Neural cell (in vitro differentiated cells): ENCODE results near the gene STRIP1. TPM values are rescaled to one million over a fixed set of nuclear protein-coding genes. Genes with fewer than 3 reads are reported as not detected.

Source experiments
- H2AFZ ChIP-seq: fragments of 200-600, 300-800 bp; sonication (generic), shearing (Covaris generic); 2 replicates; pipeline ENCODE4 v1.6.0; 2014; ENCODE audit warnings: low read depth, mild to moderate bottlenecking, antibody characterized with exemption, low read length, moderate library complexity
- H3F3A ChIP-seq: fragments of 200-600 bp; shearing (Covaris generic); 2 replicates; pipeline ENCODE4 v1.6.1; 2016; ENCODE audit warnings: mild to moderate bottlenecking, moderate library complexity, mixed read lengths, antibody characterized with exemption, low read length; ENCODE audit not compliant: insufficient read depth, poor library complexity, severe bottlenecking
- H3K27ac ChIP-seq: fragments of 200-600, 300-800 bp; sonication (generic), shearing (Covaris generic); 2 replicates; pipeline ENCODE4 v1.5.1; 2014; ENCODE audit warnings: mild to moderate bottlenecking, low read length, moderate library complexity
- H3K27me3 ChIP-seq: fragments of 300-800, 200-600 bp; sonication (generic), shearing (Covaris generic); 2 replicates; pipeline ENCODE4 v1.6.0; 2014; ENCODE audit warnings: mild to moderate bottlenecking, low read depth, low read length, moderate library complexity; ENCODE audit not compliant: insufficient read depth
- H3K36me3 ChIP-seq: fragments of 300-800, 200-600 bp; sonication (generic), shearing (Covaris generic); 2 replicates; pipeline ENCODE4 v1.5.1; 2014; ENCODE audit warnings: mild to moderate bottlenecking, antibody characterized with exemption, low read length, moderate library complexity; ENCODE audit not compliant: insufficient read depth
- H3K4me2 ChIP-seq: fragments of 300-800, 200-600 bp; sonication (generic), shearing (Covaris generic); 2 replicates; pipeline ENCODE4 v1.6.0; 2014; ENCODE audit warnings: mild to moderate bottlenecking, low read length
- H3K4me3 ChIP-seq: fragments of 300-800, 200-600 bp; sonication (generic), shearing (Covaris generic); 2 replicates; pipeline ENCODE4 v1.5.1; 2014; ENCODE audit warnings: mild to moderate bottlenecking, low read length, moderate library complexity
- H3K79me2 ChIP-seq: fragments of 200-600 bp; shearing (Covaris generic); replicated peaks from 2 replicates; pipeline ENCODE4 v1.6.0; 2014; ENCODE audit warnings: mild to moderate bottlenecking, low read length, moderate library complexity; ENCODE audit not compliant: insufficient read depth
- H3K9ac ChIP-seq: fragments of 300-800, 200-600 bp; sonication (generic), shearing (Covaris generic); 2 replicates; pipeline ENCODE4 v1.6.1; 2016; ENCODE audit warnings: mild to moderate bottlenecking, low read length, mixed read lengths
- H3K9me2 ChIP-seq: fragments of 200-600 bp; shearing (Covaris generic); 2 replicates; pipeline ENCODE4 v1.6.1; 2016; ENCODE audit warnings: mild to moderate bottlenecking, low read length, mixed read lengths; ENCODE audit not compliant: insufficient read depth
- H3K9me3 ChIP-seq: fragments of 200-600, 300-800 bp; sonication (generic), shearing (Covaris generic); 2 replicates; pipeline ENCODE4 v1.6.1; 2016; ENCODE audit warnings: mild to moderate bottlenecking, mixed run types, low read length, moderate library complexity, mixed read lengths
- H4K20me1 ChIP-seq: fragments of 200-600 bp; shearing (Covaris generic); 2 replicates; pipeline ENCODE4 v1.6.1; 2016; ENCODE audit warnings: mild to moderate bottlenecking, mixed run types; ENCODE audit not compliant: insufficient read depth
- EP300 ChIP-seq: fragments of 450-650 bp; conservative IDR thresholded peaks from 2 replicates; pipeline ENCODE4 v1.6.1; 2014; ENCODE audit warnings: antibody characterized with exemption, mild to moderate bottlenecking, moderate library complexity; ENCODE audit not compliant: poor library complexity, severe bottlenecking
- EZH2 ChIP-seq: fragments of 200-600, 300-800 bp; shearing (Covaris generic), sonication (generic); IDR thresholded peaks from 2 replicates; pipeline ENCODE4 v1.6.1; 2014; ENCODE audit warnings: antibody characterized with exemption, low read length, borderline replicate concordance, mild to moderate bottlenecking; ENCODE audit not compliant: insufficient read depth, poor library complexity, severe bottlenecking
- MXI1 ChIP-seq: fragments of 450-650 bp; conservative IDR thresholded peaks from 2 replicates; pipeline ENCODE4 v1.6.1; 2014; ENCODE audit warnings: antibody characterized with exemption, mild to moderate bottlenecking; ENCODE audit not compliant: poor library complexity, severe bottlenecking
- POLR2AphosphoS5 ChIP-seq: IDR thresholded peaks from 2 replicates; pipeline ENCODE4 v1.6.1; 2012
- RAD21 ChIP-seq: fragments of 450-650 bp; conservative IDR thresholded peaks from 2 replicates; pipeline ENCODE4 v1.6.1; 2014; ENCODE audit warnings: antibody characterized with exemption, mild to moderate bottlenecking, moderate library complexity
- SMC3 ChIP-seq: fragments of 450-650 bp; conservative IDR thresholded peaks from 2 replicates; pipeline ENCODE4 v1.6.1; 2014; ENCODE audit warnings: antibody characterized with exemption, mild to moderate bottlenecking, moderate library complexity; ENCODE audit not compliant: poor library complexity
- TAF1 ChIP-seq: IDR thresholded peaks from 2 replicates; pipeline ENCODE4 v1.6.1; 2012; ENCODE audit warnings: low read depth
- polyA plus RNA-seq: library from polyadenylated mRNA; depleted of rRNA; stranded (reverse); fragments of >200 nt; gene quantifications from 2 replicates; pipeline ENCODE4 v1.2.3, GENCODE V29; 2014
- TF ChIP-seq, protein P1 (sequence below): fragments of 450-650 bp; IDR thresholded peaks from 2 replicates; pipeline ENCODE4 v1.5.1; 2014; ENCODE audit warnings: antibody characterized with exemption, mild to moderate bottlenecking, moderate library complexity; ENCODE audit not compliant: poor library complexity, severe bottlenecking
- TF ChIP-seq, protein P2 (sequence below): IDR thresholded peaks from 2 replicates; pipeline ENCODE4 v1.6.1; 2012; ENCODE audit warnings: borderline replicate concordance

The STRIP1 gene
- polyA plus RNA-seq, 1 donor from 2014 or later, result 178 TPM

DNA sequence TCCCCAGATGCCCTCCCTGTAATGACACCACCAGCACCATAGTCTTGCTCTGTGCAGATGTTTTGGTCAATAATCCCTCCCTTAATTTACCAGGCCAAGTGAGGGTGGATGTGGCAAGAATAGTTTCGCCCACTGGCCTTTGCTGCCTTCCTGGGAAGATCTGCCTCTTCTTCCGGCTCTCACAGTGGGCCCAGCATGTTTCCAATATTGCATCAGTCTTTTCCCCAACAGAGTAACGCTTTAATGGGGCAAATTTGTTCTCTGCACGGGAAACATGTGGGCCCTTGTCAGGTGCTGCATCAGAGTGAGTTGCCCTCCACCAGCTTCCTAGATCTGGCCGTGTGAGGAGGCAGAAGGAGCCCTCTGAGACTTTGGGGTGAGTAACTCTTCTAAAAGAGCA, 48.1 kb downstream of the STRIP1 start:
- H3K36me3 ChIP-seq, result no peaks in the 10 kb centered on the region
- no peaks in the 10 kb centered on the region for H3K9me2 ChIP-seq
- H4K20me1 ChIP-seq, result no peaks in the 10 kb centered on the region
- no peaks in the 10 kb centered on the region for H3K9me3 ChIP-seq
- H2AFZ ChIP-seq, result no peak overlapping the region
- no peak overlapping the region for H3K4me2 ChIP-seq
- TF ChIP-seq, protein P1, sequence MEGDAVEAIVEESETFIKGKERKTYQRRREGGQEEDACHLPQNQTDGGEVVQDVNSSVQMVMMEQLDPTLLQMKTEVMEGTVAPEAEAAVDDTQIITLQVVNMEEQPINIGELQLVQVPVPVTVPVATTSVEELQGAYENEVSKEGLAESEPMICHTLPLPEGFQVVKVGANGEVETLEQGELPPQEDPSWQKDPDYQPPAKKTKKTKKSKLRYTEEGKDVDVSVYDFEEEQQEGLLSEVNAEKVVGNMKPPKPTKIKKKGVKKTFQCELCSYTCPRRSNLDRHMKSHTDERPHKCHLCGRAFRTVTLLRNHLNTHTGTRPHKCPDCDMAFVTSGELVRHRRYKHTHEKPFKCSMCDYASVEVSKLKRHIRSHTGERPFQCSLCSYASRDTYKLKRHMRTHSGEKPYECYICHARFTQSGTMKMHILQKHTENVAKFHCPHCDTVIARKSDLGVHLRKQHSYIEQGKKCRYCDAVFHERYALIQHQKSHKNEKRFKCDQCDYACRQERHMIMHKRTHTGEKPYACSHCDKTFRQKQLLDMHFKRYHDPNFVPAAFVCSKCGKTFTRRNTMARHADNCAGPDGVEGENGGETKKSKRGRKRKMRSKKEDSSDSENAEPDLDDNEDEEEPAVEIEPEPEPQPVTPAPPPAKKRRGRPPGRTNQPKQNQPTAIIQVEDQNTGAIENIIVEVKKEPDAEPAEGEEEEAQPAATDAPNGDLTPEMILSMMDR, result no peak
- no peak for TF ChIP-seq EP300
- H3K27ac ChIP-seq, result no peak overlapping the region
- no peak overlapping the region for H3K4me3 ChIP-seq
- no peaks in the 10 kb centered on the region for H3F3A ChIP-seq
- peaks cover 72% of the 10 kb centered on the region for H3K27me3 ChIP-seq
- no peaks in the 10 kb centered on the region for H3K79me2 ChIP-seq
- H3K9ac ChIP-seq, result no peak overlapping the region

DNA sequence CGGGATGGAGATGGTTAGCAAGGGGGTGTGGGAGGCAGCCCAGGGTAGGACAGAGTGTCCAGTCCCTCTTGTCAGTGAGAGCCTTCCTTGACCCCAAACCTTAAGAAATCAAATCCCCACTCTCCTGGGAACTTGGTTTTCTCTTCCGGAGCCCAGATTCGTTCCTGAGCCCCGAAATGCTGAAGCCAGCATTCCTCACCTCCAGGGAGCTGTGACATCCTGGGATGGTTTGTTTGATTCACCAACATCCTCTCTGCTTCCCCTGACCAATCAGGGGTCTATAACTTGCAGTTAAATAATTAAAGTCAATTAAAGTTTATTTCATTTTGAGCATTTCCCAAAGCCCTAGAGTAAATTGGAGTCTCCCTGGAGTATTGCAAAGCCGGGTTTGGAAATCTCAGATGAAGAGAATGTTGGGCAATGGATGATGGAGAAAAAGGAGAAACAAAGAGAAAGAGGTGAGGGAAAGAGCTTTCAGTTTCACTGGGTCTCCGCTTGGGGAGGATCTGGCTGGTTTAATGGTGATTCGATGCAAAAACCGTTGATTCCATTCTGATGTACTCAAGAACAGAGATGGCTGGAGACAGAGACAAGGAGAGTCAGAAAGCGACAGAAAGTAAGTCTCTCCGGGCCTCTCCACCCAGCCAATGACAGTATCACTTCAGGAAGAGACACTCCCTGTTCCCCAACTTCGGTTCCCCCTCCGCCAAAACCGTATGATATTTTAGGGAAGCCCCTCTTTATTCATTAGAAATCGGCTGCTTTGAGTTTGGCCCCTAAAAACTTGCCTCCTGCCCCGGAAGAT, 48.8 kb downstream of the STRIP1 start:
- Histone ChIP-seq H3K4me2 (no peak overlapping the region), H3K4me3 (no peak overlapping the region), H3K36me3 (no peaks in the 10 kb centered on the region), H3K9me2 (no peaks in the 10 kb centered on the region), H3K27ac (no peak overlapping the region), H3K9ac (no peak overlapping the region), H3F3A (no peaks in the 10 kb centered on the region), H2AFZ (no peak overlapping the region), H3K27me3 (peaks cover 78% of the 10 kb centered on the region), H3K9me3 (no peaks in the 10 kb centered on the region), H3K79me2 (no peaks in the 10 kb centered on the region), H4K20me1 (no peaks in the 10 kb centered on the region)
- TF ChIP-seq EP300 (no peak), POLR2AphosphoS5 (no peak), TAF1 (no peak), MXI1 (no peak), SMC3 (no peak), RAD21 (no peak), EZH2 (no peak)
- TF ChIP-seq, protein P1, result no peak
- TF ChIP-seq, protein P2, sequence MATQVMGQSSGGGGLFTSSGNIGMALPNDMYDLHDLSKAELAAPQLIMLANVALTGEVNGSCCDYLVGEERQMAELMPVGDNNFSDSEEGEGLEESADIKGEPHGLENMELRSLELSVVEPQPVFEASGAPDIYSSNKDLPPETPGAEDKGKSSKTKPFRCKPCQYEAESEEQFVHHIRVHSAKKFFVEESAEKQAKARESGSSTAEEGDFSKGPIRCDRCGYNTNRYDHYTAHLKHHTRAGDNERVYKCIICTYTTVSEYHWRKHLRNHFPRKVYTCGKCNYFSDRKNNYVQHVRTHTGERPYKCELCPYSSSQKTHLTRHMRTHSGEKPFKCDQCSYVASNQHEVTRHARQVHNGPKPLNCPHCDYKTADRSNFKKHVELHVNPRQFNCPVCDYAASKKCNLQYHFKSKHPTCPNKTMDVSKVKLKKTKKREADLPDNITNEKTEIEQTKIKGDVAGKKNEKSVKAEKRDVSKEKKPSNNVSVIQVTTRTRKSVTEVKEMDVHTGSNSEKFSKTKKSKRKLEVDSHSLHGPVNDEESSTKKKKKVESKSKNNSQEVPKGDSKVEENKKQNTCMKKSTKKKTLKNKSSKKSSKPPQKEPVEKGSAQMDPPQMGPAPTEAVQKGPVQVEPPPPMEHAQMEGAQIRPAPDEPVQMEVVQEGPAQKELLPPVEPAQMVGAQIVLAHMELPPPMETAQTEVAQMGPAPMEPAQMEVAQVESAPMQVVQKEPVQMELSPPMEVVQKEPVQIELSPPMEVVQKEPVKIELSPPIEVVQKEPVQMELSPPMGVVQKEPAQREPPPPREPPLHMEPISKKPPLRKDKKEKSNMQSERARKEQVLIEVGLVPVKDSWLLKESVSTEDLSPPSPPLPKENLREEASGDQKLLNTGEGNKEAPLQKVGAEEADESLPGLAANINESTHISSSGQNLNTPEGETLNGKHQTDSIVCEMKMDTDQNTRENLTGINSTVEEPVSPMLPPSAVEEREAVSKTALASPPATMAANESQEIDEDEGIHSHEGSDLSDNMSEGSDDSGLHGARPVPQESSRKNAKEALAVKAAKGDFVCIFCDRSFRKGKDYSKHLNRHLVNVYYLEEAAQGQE, result no peak
